ENCODE measurements around the gene ACTL6B.

Gene ACTL6B

DNA sequence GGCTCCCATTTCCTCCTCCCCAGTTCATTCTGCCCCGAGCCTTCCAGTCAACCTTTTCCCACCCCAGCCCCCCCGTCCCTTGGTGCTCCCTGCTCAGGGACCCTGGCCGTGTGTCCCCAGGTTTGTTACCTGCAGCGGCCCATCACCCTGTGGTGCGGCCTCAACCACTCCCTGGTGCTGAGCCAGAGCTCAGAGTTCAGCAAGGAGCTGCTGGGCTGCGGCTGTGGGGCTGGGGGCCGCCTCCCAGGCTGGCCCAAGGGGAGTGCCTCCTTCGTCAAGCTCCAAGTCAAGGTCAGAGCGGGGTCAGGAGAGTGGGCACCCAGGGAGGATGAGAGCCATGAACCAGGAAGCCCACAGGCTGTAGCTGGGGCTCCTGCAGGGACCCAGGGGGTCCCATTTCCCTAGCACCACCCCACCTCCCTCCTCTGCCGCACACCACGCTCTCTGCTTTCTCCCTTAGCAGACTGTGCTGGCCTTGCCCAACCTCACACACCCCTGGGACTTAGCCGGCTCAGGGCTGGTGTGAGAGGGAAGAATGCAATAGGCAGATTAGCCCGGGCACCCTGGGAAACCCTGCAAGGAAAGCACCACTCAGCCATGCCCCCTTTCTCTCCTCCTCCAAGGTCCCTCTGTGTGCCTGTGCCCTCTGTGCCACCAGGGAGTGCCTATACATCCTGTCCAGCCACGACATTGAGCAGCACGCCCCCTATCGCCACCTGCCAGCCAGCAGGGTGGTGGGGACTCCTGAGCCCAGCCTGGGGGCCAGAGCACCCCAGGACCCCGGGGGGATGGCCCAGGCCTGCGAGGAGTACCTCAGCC, 56.1 kb downstream of the ACTL6B start:
- no peak for DNase-seq

- no peak for DNase-seq
Observed at GRCh38 chr7:100598425-100598824, 57.8 kb downstream of the ACTL6B start.

DNA sequence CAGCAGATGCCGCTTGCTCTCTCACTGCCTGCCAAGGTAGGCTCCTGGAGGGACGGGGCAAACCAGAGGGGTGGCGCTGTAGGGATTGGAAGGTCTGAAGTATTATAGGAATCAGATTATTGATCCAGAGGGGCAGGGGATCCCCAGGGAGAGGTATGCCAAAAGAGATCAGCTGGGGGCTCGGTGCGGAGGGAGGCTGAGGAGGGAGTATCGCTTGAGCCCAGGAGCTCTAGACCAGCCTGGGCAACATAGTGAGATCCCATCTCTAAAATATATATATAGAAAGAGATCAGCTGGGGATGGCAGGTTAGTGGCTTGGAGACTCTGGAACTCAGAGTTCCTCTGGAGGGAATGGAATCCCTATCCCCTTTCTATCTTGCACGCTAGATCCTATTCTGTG, 61.1 kb downstream of the ACTL6B start:
- no peak for DNase-seq

All from activated CD8-positive, alpha-beta memory T cell treated with anti-CD3 and anti-CD28 coated beads, Interleukin-2, amount 50 U/mL, for 48 hours (primary cell).